ENCODE measurements around the gene ERI3.
A peak's percentile ranks its signal among the peaks of the same experiment; 100 is the strongest.

The ERI3 gene

GRCh38 chr1:44351289-44351688, 3.8 kb downstream of the ERI3 start:
- TF ChIP-seq CTCF (IDR thresholded peaks at IDR 0.05; ENCODE audit: control insufficient read depth, extremely low read depth, insufficient read depth) = no peak
- no peak overlapping the region for H3K4me3 ChIP-seq (ENCODE audit: low read depth, low read length)
- no peak for DNase-seq (ENCODE audit: low read depth)

- no peak for DNase-seq (ENCODE audit: low read depth)
- no peak for TF ChIP-seq CTCF (IDR thresholded peaks at IDR 0.05; ENCODE audit: control insufficient read depth, extremely low read depth, insufficient read depth)
- no peak overlapping the region for H3K4me3 ChIP-seq (ENCODE audit: low read depth, low read length)
Measured at GRCh38 chr1:44348061-44348485, 7.0 kb downstream of the ERI3 start.

- no peak for TF ChIP-seq CTCF (IDR thresholded peaks at IDR 0.05; ENCODE audit: control insufficient read depth, extremely low read depth, insufficient read depth)
- no peak overlapping the region for H3K4me3 ChIP-seq (ENCODE audit: low read depth, low read length)
- DNase-seq (ENCODE audit: low read depth) = no peak
Measured at GRCh38 chr1:44347280-44347679, 7.8 kb downstream of the ERI3 start.

- no peak for DNase-seq (ENCODE audit: low read depth)
- no peak for TF ChIP-seq CTCF (IDR thresholded peaks at IDR 0.05; ENCODE audit: control insufficient read depth, extremely low read depth, insufficient read depth)
- no peak overlapping the region for H3K4me3 ChIP-seq (ENCODE audit: low read depth, low read length)
Measured at GRCh38 chr1:44346878-44347277, 8.2 kb downstream of the ERI3 start.

GRCh38 chr1:44346184-44346583, 8.9 kb downstream of the ERI3 start:
- no peak for DNase-seq (ENCODE audit: low read depth)
- no peak for TF ChIP-seq CTCF (IDR thresholded peaks at IDR 0.05; ENCODE audit: control insufficient read depth, extremely low read depth, insufficient read depth)
- H3K4me3 ChIP-seq (ENCODE audit: low read depth, low read length) = no peak overlapping the region

GRCh38 chr1:44345187-44345775, 9.8 kb downstream of the ERI3 start:
- H3K4me3 ChIP-seq (ENCODE audit: low read depth, low read length) = peak overlapping the region; percentile 30
- peak; percentile 23 for DNase-seq (ENCODE audit: low read depth)
- TF ChIP-seq CTCF (IDR thresholded peaks at IDR 0.05; ENCODE audit: control insufficient read depth, extremely low read depth, insufficient read depth) = no peak

- TF ChIP-seq CTCF (IDR thresholded peaks at IDR 0.05; ENCODE audit: control insufficient read depth, extremely low read depth, insufficient read depth) = no peak
- no peak for DNase-seq (ENCODE audit: low read depth)
- H3K4me3 ChIP-seq (ENCODE audit: low read depth, low read length) = no peak overlapping the region
Measured at GRCh38 chr1:44339731-44340130, 15.3 kb downstream of the ERI3 start.

Measured in LNCaP clone FGC (cell line).